ENCODE measurements around the gene DPP10.

DNA sequence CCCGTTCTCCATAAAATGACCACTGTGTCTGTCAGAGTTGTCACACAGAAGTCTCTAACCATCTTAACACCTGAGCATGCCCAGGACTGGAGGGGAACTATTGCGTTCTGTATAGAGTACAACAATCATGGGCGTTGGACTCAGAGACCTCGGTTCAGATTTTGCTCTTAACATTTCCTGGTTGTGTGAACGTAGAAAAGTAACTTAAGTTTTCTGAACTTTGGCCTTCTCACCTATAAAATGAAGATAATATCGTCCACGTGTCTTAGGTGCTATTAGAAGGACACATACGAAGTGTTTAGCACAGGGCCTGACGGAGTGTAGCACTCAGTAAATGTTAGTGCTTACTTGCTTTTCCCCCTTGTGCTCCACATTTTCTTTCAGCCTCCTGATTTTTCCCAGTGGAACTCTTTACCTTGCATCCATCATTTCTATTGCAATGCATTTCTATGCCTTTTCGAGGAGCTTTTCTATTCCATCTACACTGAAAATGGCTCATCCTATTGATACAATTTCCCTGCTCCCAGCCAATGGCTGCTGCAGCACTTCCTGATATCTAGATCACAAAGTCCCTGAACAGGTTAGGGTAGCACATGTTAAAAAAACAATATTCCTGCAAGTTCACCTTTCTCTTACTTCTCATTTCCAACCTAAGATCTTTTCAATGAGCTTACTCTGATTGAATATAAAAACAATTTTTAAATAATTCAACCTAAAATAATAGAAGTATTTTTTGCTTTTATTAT, 22.7 kb downstream of the DPP10 start:
- no peak for TF ChIP-seq EZH2 (IDR thresholded peaks at IDR 0.05; ENCODE audit: borderline replicate concordance, low read depth, low read length, severe bottlenecking)
- TF ChIP-seq CTCF (IDR thresholded peaks at IDR 0.05; ENCODE audit: borderline replicate concordance, extremely low read depth, low read length, poor library complexity, severe bottlenecking): no peak

Data from DND-41 (cell line).